PFSK-1 (cell line): ENCODE measurements around the gene FAM53A.

Experiments used
- POLR2AphosphoS5 ChIP-seq: IDR thresholded peaks from 2 replicates; pipeline ENCODE4 v1.6.1; 2012; ENCODE audit warnings: low read depth, mild to moderate bottlenecking, control low read depth, low read length, moderate library complexity
- TAF1 ChIP-seq: IDR thresholded peaks from 2 replicates; pipeline ENCODE4 v1.6.1; 2012; ENCODE audit warnings: low read length, control low read depth, borderline replicate concordance; ENCODE audit not compliant: insufficient read depth

- TF ChIP-seq TAF1 (no peak), POLR2AphosphoS5 (no peak)
Observed at GRCh38 chr4:1643971-1644735, 40.0 kb downstream of the FAM53A start.
